Stomach (tissue), 4 donors: ENCODE results near the gene PKNOX2.

Experiments used
- CTCF ChIP-seq, 7 experiments: fragments of 450-650 bp in 4 of 7; fragments of 200-600 bp in 3 of 7; sonication (generic) in 3 of 7; IDR thresholded peaks; one replicate each; pipeline ENCODE4 v1.5.1; 2016 to 2019; ENCODE audit warnings: antibody characterized with exemption in 7 of 7, control low read depth in 2 of 7, mild to moderate bottlenecking in 1 of 7
- POLR2A ChIP-seq, 4 donors: fragments of 450-650 bp; IDR thresholded peaks; one replicate each; pipeline ENCODE4 v1.6.1; 2016; ENCODE audit warnings: antibody characterized with exemption in 4 of 4, control low read depth in 2 of 4, mild to moderate bottlenecking in 1 of 4, moderate library complexity in 1 of 4

GRCh38 chr11:125148743-125149142, 15.8 kb upstream of the PKNOX2 start:
- TF ChIP-seq CTCF (IDR thresholded peaks at IDR 0.05) (no peak), POLR2A (IDR thresholded peaks at IDR 0.05) (no peak)
